GM18858 (cell line): Measurements from ENCODE around the gene SYT17.

Source experiments
- ATAC-seq: cut with Tn5 transposase; IDR thresholded peaks from one replicate; pipeline ENCODE4 v1.9.1; 2021; ENCODE audit not compliant: unreplicated experiment

SYT17 gene

DNA sequence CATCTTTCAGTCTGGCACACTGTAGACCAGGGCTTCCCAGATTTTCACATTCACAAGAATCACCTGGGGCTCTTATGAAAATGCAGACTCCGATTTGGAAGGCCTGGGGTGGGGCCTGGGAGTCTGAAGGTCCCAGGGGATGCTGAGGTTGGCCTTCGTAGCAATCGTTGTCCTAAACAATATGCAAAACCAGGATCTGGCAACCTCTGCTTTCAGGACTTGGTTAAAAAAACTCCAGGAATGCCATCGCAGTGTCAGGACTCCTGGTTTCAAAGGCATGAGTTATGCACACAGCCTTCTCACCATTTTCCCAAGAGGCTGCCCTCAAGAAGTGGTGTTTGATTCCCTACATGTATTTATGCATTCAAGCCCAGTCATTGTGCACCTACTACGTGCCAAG lies 124.1 kb downstream of the SYT17 start:
- no peak for ATAC-seq

DNA sequence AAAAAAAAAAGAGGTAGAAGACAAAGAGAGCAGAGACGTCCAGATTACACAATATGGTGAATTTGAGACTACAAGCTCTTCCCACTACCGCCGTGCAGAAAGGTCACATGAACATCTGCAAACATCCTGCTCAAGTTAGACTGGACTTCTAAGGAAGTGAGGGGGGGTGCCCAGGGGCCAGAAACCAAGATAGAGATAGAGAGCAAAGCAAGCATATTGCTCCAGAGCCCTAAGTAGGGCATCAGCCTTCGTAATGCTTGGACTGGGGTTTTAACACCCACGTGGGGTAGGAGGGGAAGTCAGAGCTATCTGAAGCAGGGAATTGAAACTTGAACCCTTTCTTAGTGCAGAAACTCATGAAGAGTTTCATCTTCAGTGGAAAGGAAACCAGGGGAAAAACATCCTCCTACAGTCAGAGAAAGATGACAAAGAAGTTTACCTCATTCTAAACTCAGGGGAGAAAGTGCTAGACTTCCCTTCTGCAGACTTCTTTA lies 126.2 kb downstream of the SYT17 start:
- ATAC-seq = peak; percentile 89

DNA sequence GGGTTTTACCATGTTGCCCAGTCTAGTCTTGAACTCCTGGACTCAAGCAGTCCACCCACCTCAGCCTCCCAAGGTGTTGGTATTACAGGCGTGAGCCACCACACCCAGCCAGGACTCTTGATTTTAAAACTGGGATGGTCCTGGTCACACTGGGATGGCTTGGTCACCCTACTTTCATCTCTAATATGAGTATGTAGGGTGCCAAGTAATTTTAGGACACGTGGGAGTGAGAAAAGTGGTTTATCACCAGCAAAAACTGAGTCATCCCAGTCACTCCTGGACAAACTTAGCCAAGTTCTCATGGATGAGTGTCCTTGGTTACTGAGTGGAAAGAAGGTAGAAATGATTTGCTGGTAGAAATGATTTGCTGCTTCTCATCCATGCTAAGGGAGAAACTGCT lies 127.4 kb downstream of the SYT17 start:
- ATAC-seq = no peak

DNA sequence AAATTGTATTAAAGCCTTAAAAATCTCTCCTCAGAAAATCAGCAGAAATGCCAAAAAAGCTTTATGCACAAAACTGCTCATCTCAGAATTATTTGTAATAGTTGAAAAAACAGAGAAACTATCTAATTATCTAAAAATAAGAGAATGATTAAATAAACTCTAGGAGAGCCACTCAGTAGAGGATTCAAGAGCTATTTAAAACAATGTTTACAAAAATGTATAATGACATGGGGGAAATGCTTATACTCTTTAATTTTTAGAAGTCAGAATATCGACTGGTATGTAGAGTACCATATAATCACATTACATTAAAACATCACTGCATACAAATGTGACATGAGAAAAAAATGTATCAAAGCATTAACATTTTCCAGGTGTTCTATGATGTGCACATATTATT lies 129.4 kb downstream of the SYT17 start:
- no peak for ATAC-seq

DNA sequence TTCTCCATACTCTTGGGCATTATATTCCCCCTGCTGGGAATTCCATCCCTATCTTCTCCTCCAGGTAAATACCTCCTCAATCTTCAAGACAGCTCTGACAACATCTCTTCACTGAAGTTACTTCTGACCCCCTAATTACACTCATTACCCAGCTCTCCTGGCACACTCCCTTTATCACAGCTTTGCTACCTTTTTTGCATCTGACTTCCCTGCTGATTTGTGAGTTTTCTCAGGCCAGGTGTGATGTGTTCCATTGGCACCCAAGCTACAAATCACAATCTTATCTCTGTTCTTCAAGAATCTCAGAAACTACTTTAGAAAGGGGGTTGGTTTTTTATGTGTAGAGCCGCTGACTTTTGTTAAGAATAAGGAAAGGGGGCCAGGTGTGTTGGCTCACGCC lies 131.5 kb downstream of the SYT17 start:
- no peak for ATAC-seq

DNA sequence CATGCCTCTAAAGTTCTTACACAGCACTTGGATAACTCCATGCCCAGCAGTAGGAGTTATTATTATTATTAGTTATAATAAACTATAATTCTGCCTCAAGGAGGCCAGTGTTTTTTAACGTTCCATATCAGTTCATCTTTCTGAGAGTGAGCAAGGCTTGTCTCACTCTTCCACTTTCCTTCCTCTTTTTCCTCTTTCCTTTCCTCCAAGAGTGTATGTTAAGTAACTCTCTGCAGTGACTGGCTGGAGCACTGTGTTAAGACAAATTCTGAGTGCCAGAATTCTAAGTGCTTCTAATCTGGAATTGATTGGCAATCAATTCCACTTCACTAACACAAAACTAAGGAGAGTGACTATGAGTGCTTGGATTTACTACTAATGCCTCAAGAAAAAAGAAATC lies 133.9 kb downstream of the SYT17 start:
- ATAC-seq = no peak

DNA sequence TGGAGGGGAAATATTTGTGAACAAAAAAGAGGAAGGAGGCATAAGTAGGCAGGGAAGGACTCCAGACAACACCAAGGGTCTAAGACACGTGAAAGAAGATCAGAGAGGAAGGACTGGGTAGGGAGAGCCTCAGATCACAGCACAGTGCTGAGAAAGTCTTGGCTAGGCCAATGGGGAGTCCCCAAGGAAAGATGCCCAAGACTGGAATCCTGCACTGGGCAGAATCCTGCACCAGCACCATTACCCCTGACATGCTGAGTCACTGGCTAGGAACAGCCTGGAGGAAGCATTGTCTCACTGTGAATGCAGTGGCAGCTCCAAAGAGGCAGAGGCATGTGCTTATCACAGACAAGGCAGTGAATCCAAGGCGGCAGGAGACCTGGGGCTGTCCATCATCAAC lies 136.7 kb downstream of the SYT17 start:
- ATAC-seq = no peak

DNA sequence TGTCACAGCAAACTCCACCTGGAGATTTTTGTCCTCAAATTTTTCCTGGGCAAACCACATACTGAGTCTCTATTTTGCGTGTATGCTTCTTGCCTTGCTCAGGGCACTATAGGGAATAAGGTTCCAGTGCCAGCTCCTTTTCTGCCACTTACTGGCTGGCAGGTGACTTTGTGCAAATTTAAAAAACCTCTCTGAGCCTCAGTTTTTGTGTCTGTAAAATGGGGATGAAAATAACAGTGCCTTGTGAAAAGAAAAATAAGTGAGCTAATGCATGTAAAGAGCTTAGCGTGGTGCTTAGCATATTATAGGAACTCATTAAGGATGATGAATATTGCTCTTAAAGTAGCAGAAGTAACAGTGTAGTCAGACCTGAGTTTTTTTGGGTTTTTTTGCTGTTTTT lies 137.4 kb downstream of the SYT17 start:
- ATAC-seq = no peak

DNA sequence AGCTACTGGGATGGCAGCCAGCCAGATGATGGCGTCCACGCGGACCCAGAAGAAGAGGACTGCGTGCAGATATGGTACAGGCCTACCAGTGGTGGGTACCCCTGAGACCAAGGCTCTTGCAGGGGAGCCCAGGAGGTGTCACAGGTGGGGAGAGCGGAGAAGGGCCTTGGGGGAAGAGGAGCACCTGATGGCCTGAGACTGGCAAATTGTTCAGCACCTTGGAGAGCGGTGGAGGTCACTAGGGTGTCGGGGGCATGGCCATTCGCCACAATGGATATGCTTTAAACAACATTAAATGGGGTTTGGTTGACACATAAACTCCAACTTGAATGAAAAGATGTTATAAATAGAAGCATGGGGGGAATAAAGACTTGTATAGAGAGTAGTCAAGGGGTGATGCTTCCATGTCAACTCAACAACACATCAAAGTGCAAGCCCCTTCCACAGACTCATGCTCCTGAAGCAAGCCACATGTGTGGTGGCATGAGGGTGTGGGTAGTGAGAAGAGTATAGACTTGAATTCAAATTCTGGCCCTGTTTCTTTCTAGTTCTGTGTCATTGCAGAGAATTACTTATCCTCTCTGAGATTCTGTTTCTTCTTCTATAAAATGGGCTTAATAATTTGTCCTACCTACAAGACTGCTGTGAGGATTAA lies 139.7 kb downstream of the SYT17 start:
- ATAC-seq = no peak

DNA sequence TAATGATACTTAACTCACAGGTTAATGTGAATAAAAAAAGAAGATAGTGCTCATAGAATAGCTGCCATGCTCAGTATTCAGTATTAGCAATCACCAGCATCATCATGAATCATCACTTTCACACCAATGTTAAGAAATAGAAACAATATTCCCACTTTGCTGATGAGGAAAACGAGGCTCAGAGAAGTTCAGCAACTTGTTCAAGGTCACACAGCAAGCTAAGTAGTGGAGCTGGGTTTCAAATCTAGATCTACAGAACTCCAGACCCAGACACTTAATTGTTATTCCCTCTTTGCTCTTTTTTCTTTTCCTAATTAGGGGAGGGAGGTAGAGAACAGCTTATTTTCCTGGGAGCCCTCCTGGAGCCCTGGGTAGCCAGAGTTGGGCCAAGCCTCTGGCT lies 140.4 kb downstream of the SYT17 start:
- no peak for ATAC-seq

DNA sequence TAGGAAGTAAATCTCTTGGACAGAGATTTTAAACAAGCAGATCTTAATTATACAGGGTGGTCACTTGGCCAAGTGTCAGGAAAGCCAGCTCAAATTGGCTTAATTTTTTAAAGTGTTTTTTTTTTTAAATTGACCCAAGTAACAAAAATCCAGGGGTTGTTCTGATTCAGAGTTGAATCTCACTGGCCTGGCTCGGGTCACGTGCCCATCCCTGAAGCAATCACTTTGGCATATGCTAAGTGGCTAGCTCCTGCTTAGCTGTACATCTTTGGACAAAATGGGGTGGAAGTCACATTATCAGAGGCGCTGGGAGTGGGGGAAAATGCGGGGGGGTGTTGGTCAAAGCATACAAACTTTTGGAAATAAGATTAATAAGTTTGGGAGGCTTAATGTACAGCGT lies 141.1 kb downstream of the SYT17 start:
- ATAC-seq = no peak

DNA sequence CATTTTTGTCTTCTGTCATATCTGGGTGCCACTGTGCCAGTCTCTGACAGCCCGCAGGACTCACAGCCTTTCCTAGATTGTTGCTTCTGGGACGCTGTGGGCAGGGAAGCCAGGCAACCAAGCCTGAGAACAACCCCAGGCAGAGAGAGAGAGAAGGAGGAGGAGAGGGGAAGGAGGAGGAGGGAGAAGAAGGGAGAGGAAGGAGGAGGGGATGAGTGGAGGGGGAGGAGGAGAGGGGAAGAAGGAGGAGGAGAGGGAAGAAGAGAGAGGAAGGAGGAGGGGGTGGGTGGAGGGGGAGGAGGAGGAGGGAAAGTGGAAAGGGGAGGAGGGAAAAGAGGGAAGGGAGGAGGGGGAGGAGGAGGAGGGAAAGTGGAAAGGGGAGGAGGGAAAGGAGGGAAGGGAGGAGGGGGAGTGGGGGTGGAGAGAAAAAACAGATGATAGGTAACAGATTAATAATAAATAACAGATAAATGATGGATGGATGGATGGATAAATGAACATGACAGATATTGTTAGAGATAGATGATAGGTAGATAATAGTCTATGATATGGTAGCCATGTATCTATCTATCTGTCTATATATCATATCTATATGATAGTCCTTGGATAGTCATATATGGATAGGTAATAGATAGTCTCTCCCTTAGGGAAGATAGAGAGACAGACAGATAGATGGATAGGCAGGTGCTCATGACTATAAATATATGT lies 146.8 kb downstream of the SYT17 start:
- ATAC-seq = no peak

DNA sequence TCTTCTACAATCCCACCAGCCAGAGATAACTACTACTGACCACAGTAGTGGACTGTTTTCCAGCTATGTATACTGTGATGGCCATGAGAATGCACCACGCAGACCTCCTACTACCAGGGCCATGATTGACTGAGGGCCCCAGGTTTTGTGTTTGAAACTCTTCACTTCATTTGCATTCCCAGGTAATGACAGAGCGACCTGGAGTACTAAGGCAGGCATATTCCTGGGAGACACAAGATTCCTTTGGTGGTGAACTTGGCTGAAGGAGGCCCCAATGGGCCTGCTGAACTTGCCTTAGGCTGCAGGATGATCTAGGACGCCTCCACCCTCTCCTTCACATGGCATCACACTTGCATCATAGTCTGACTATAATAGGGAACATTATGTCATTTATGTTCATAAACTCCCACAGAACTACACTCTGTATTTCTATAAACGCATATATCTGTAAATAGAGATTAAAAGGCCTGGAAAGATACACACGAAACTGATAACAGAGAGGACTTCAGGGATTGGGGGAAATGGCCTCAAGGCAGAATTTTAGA lies 147.9 kb downstream of the SYT17 start:
- no peak for ATAC-seq

DNA sequence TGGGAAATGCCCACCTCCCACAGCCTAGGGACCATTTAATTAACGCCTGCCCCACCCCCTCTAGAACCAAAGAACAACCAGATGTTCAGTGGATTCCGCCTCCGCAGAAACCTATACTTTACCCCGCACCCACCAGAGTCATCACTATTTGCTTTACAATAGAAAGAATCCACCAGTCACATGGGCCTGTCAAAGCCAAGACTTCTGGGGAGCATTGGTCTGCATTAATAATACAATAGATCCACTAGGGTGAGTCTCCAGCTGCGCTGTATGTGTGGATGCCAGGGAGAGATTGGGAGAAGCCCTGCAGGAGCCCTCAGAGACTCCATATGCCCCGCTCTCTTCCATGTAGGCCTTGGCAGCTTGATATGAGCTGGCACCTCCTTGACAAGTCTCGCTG lies 148.8 kb downstream of the SYT17 start:
- no peak for ATAC-seq
